A673 (cell line): ENCODE data around the gene LAMTOR4.

Experiments used
- EZH2 ChIP-seq: fragments of 200-600 bp; sonication (generic); IDR thresholded peaks from 2 replicates; pipeline ENCODE4 v1.6.1; 2017; ENCODE audit warnings: borderline replicate concordance, low read depth, mild to moderate bottlenecking, mixed read lengths, antibody characterized with exemption, low read length; ENCODE audit not compliant: poor library complexity, severe bottlenecking
- TF ChIP-seq, protein P1 (sequence below): fragments of 300-800, 200-600 bp; sonication (generic); conservative IDR thresholded peaks from 2 replicates; pipeline ENCODE4 v1.5.1; 2017; ENCODE audit warnings: low read depth, mild to moderate bottlenecking, antibody characterized with exemption, low read length, moderate library complexity, mixed read lengths

DNA sequence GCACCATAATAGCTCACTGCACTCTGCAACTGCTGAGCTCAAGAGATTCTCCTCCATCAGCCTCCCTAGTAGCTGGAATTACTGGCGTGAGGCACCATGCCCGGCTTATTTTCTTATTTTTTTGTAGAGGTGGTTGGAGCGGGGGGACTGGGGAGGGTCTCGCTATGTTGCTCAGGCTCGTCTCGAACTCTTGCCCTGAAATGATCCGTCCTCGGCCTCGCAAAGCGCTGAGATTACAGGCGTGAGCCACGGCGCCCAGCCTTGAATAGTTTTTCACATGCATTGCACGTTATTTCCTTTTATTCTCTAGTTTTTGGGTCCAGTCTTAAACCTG, 526 bp upstream of the LAMTOR4 start:
- TF ChIP-seq, protein P1, sequence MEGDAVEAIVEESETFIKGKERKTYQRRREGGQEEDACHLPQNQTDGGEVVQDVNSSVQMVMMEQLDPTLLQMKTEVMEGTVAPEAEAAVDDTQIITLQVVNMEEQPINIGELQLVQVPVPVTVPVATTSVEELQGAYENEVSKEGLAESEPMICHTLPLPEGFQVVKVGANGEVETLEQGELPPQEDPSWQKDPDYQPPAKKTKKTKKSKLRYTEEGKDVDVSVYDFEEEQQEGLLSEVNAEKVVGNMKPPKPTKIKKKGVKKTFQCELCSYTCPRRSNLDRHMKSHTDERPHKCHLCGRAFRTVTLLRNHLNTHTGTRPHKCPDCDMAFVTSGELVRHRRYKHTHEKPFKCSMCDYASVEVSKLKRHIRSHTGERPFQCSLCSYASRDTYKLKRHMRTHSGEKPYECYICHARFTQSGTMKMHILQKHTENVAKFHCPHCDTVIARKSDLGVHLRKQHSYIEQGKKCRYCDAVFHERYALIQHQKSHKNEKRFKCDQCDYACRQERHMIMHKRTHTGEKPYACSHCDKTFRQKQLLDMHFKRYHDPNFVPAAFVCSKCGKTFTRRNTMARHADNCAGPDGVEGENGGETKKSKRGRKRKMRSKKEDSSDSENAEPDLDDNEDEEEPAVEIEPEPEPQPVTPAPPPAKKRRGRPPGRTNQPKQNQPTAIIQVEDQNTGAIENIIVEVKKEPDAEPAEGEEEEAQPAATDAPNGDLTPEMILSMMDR: no peak
- TF ChIP-seq EZH2: no peak
